Neural progenitor cell (in vitro differentiated cells): Measurements from ENCODE around the gene ESPL1. TPM values are rescaled to one million over a fixed set of nuclear protein-coding genes. Genes with fewer than 3 reads are reported as not detected.

Experiments
- DNase-seq: peaks from one replicate; pipeline ENCODE4 v3.0.0-alpha.2; 2016; ENCODE audit warnings: low spot score
- H2AFZ ChIP-seq: fragments of 200-600 bp; sonication (generic); replicated peaks from 2 replicates; pipeline ENCODE4 v1.6.1; 2016; ENCODE audit warnings: antibody characterized with exemption
- H3F3A ChIP-seq: fragments of 200-600 bp; sonication (generic); 2 replicates; pipeline ENCODE4 v1.6.1; 2016; ENCODE audit warnings: antibody characterized with exemption, low read depth
- H3K27ac ChIP-seq: fragments of 200-600 bp; sonication (generic); 2 replicates; pipeline ENCODE4 v1.5.1; 2016; ENCODE audit warnings: mild to moderate bottlenecking
- H3K27me3 ChIP-seq: fragments of 200-600 bp; sonication (generic); 2 replicates; pipeline ENCODE4 v1.6.1; 2016; ENCODE audit warnings: mild to moderate bottlenecking, moderate library complexity
- H3K36me3 ChIP-seq: fragments of 200-600 bp; sonication (generic); 2 replicates; pipeline ENCODE4 v1.5.1; 2016
- H3K4me1 ChIP-seq: fragments of 200-600 bp; sonication (generic); 2 replicates; pipeline ENCODE4 v1.6.1; 2016; ENCODE audit warnings: mixed run types
- H3K4me2 ChIP-seq: fragments of 200-600 bp; sonication (generic); 2 replicates; pipeline ENCODE4 v1.6.1; 2016
- H3K4me3 ChIP-seq: fragments of 200-600 bp; sonication (generic); 2 replicates; pipeline ENCODE4 v1.5.1; 2016
- H3K79me2 ChIP-seq: fragments of 200-600 bp; sonication (generic); 2 replicates; pipeline ENCODE4 v1.6.1; 2016; ENCODE audit warnings: low read depth
- H3K9ac ChIP-seq: fragments of 200-600 bp; sonication (generic); 2 replicates; pipeline ENCODE4 v1.6.1; 2016
- H3K9me3 ChIP-seq: fragments of 200-600 bp; sonication (generic); 2 replicates; pipeline ENCODE4 v1.5.1; 2016; ENCODE audit warnings: low read depth
- H4K20me1 ChIP-seq: fragments of 200-600 bp; sonication (generic); 2 replicates; pipeline ENCODE4 v1.6.1; 2016; ENCODE audit warnings: low read depth
- H3K27ac Mint-ChIP-seq: 3 replicates; pipeline ENCODE4 v1.8.0; 2021; ENCODE audit warnings: mixed read lengths
- H3K27me3 Mint-ChIP-seq: 2 replicates; pipeline ENCODE4 v1.8.0; 2022; ENCODE audit warnings: low read depth, mild to moderate bottlenecking, inconsistent platforms, moderate library complexity, mixed read lengths; ENCODE audit not compliant: insufficient read depth
- H3K36me3 Mint-ChIP-seq: 3 replicates; pipeline ENCODE4 v1.8.0; 2021; ENCODE audit warnings: mixed read lengths
- H3K4me1 Mint-ChIP-seq: 3 replicates; pipeline ENCODE4 v1.8.0; 2021; ENCODE audit warnings: mixed read lengths
- H3K4me3 Mint-ChIP-seq: 3 replicates; pipeline ENCODE4 v1.8.0; 2021; ENCODE audit warnings: mild to moderate bottlenecking, moderate library complexity, mixed read lengths
- H3K9me3 Mint-ChIP-seq: 3 replicates; pipeline ENCODE4 v1.8.0; 2020; ENCODE audit warnings: mixed read lengths
- CTCF ChIP-seq: fragments of 200-600 bp; sonication (generic); IDR thresholded peaks from 2 replicates; pipeline ENCODE4 v1.5.1; 2017; ENCODE audit warnings: antibody characterized with exemption, mild to moderate bottlenecking
- EZH2 ChIP-seq: fragments of 200-600 bp; sonication (generic); IDR thresholded peaks from 2 replicates; pipeline ENCODE4 v1.6.1; 2017; ENCODE audit warnings: antibody characterized with exemption, mild to moderate bottlenecking, moderate library complexity
- EZH2phosphoT487 ChIP-seq: fragments of 200-600 bp; sonication (generic); IDR thresholded peaks from 2 replicates; pipeline ENCODE4 v1.6.1; 2017; ENCODE audit warnings: antibody characterized with exemption
- total RNA-seq: library from RNA; depleted of rRNA; stranded (reverse); fragments of >200 nt; gene quantifications from 2 replicates; pipeline ENCODE4 v1.2.3, GENCODE V29; 2015; ENCODE audit warnings: low replicate concordance

Gene ESPL1
- total RNA-seq, 1 donor from 2014 or later, result 34.3 TPM

GRCh38 chr12:53325511-53326061, 57.5 kb downstream of the ESPL1 start:
- Histone ChIP-seq H3K9ac (no peak overlapping the region), H3K4me2 (peak overlapping the region; percentile 90), H3K27ac (no peak overlapping the region), H3K4me1 (peaks cover 30% of the 10 kb centered on the region), H4K20me1 (no peaks in the 10 kb centered on the region), H3K27me3 (peaks cover 48% of the 10 kb centered on the region), H2AFZ (peak overlapping the region; percentile 86), H3K36me3 (no peaks in the 10 kb centered on the region), H3K4me3 (peak overlapping the region; percentile 64), H3K9me3 (no peaks in the 10 kb centered on the region), H3K79me2 (peaks cover 4% of the 10 kb centered on the region), H3F3A (peaks cover 49% of the 10 kb centered on the region)
- TF ChIP-seq CTCF, result peak; percentile 6
- no peak for TF ChIP-seq EZH2
- DNase-seq, result peak; percentile 70
- Mint-ChIP-seq H3K4me3 (peak overlapping the region; percentile 85), H3K4me1 (peaks cover 49% of the 10 kb centered on the region), H3K27me3 (peaks cover 6% of the 10 kb centered on the region), H3K27ac (no peak overlapping the region), H3K9me3 (no peaks in the 10 kb centered on the region), H3K36me3 (no peaks in the 10 kb centered on the region)

- H3K4me2 ChIP-seq, result peak overlapping the region; percentile 90
- no peaks in the 10 kb centered on the region for H3K9me3 ChIP-seq
- H3K36me3 ChIP-seq, result no peaks in the 10 kb centered on the region
- H3K27me3 ChIP-seq, result peaks cover 48% of the 10 kb centered on the region
- H3K4me1 Mint-ChIP-seq, result peaks cover 42% of the 10 kb centered on the region
- H3K9me3 Mint-ChIP-seq, result no peaks in the 10 kb centered on the region
- H3K79me2 ChIP-seq, result no peaks in the 10 kb centered on the region
- no peaks in the 10 kb centered on the region for H4K20me1 ChIP-seq
- peak; percentile 49 for DNase-seq
- H3K9ac ChIP-seq, result no peak overlapping the region
- no peak overlapping the region for H2AFZ ChIP-seq
- H3K4me1 ChIP-seq, result peaks cover 30% of the 10 kb centered on the region
- H3K4me3 Mint-ChIP-seq, result peak overlapping the region; percentile 85
- H3K36me3 Mint-ChIP-seq, result no peaks in the 10 kb centered on the region
- TF ChIP-seq EZH2 (no peak), EZH2phosphoT487 (no peak), CTCF (no peak)
- H3F3A ChIP-seq, result peaks cover 48% of the 10 kb centered on the region
- peaks cover 6% of the 10 kb centered on the region for H3K27me3 Mint-ChIP-seq
- H3K27ac ChIP-seq, result no peak overlapping the region
- peak overlapping the region; percentile 50 for H3K27ac Mint-ChIP-seq
- no peak overlapping the region for H3K4me3 ChIP-seq
Measured at GRCh38 chr12:53326460-53327185, 58.5 kb downstream of the ESPL1 start.

GRCh38 chr12:53327435-53328042, 59.4 kb downstream of the ESPL1 start:
- peaks cover 40% of the 10 kb centered on the region for H3K4me1 Mint-ChIP-seq
- H3K4me3 Mint-ChIP-seq, result peak overlapping the region; percentile 85
- H3K27ac Mint-ChIP-seq, result peak overlapping the region; percentile 45

More at GRCh38 chr12:53327435-53328042, 59.4 kb downstream of the ESPL1 start:
- no peaks in the 10 kb centered on the region for H4K20me1 ChIP-seq
- H3K9me3 Mint-ChIP-seq, result no peaks in the 10 kb centered on the region
- peaks cover 27% of the 10 kb centered on the region for H3K4me1 ChIP-seq
- no peaks in the 10 kb centered on the region for H3K36me3 ChIP-seq
- H2AFZ ChIP-seq, result peak overlapping the region; percentile 60
- TF ChIP-seq CTCF (peak; percentile 30), EZH2 (no peak)
- H3K27me3 ChIP-seq, result peaks cover 46% of the 10 kb centered on the region
- no peaks in the 10 kb centered on the region for H3K36me3 Mint-ChIP-seq
- H3K9me3 ChIP-seq, result no peaks in the 10 kb centered on the region
- peaks cover 6% of the 10 kb centered on the region for H3K27me3 Mint-ChIP-seq
- no peak overlapping the region for H3K4me3 ChIP-seq
- peaks cover 43% of the 10 kb centered on the region for H3F3A ChIP-seq
- H3K9ac ChIP-seq, result no peak overlapping the region
- H3K79me2 ChIP-seq, result no peaks in the 10 kb centered on the region
- peak overlapping the region; percentile 15 for H3K4me2 ChIP-seq
- no peak for DNase-seq
- H3K27ac ChIP-seq, result no peak overlapping the region
